ENCODE data around the gene DLGAP1.

DNA sequence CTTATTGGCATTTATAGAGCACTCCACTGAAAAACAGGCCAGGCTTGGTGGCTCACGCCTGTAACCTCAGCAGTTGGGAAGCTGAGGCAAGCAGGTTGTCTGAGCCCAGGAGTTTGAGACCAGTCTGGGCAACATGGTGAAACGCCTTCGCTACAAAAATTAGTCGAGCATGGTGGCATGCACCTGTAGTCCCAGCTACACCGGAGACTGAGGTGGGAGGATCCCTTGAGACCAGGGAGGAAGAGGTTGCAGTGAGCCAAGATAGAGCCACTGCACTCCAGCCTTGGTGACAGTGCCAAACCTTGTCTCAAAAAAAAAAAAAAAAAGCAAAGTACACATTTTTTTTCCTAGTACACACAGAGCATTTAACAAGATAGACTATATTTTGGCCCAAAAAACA is 909.0 kb downstream of the DLGAP1 start:
- TF ChIP-seq, protein P1, sequence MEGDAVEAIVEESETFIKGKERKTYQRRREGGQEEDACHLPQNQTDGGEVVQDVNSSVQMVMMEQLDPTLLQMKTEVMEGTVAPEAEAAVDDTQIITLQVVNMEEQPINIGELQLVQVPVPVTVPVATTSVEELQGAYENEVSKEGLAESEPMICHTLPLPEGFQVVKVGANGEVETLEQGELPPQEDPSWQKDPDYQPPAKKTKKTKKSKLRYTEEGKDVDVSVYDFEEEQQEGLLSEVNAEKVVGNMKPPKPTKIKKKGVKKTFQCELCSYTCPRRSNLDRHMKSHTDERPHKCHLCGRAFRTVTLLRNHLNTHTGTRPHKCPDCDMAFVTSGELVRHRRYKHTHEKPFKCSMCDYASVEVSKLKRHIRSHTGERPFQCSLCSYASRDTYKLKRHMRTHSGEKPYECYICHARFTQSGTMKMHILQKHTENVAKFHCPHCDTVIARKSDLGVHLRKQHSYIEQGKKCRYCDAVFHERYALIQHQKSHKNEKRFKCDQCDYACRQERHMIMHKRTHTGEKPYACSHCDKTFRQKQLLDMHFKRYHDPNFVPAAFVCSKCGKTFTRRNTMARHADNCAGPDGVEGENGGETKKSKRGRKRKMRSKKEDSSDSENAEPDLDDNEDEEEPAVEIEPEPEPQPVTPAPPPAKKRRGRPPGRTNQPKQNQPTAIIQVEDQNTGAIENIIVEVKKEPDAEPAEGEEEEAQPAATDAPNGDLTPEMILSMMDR (IDR thresholded peaks at IDR 0.05): no peak
- TF ChIP-seq EZH2 (IDR thresholded peaks at IDR 0.05; ENCODE audit: borderline replicate concordance, insufficient read depth, low read depth, low read length, poor library complexity, severe bottlenecking): no peak
